Measurements from ENCODE around the gene UQCC2. TPM values are rescaled to one million over a fixed set of nuclear protein-coding genes. Genes with fewer than 3 reads are reported as not detected.

Gene UQCC2
- total and polyA plus RNA-seq, 2 of the 4 experiments (the other 2 are of a cell fraction): 13.8 to 34.5 TPM

- Histone ChIP-seq H2BK20ac (ENCODE audit: low read depth, low read length) (no peak overlapping the region), H3K9me1 (ENCODE audit: insufficient read depth, low read length) (no peaks in the 10 kb centered on the region), H2BK15ac (ENCODE audit: low read depth, low read length) (no peak overlapping the region), H2AFZ (replicated peaks; ENCODE audit: low read length, poor library complexity) (no peak overlapping the region), H4K5ac (ENCODE audit: low read depth, low read length) (no peak overlapping the region), H4K91ac (ENCODE audit: insufficient read depth, low read depth, low read length) (no peak overlapping the region), H3K9me3 (ENCODE audit: control insufficient read depth, insufficient read depth, low read length) (no peaks in the 10 kb centered on the region), H2AK5ac (ENCODE audit: low read depth, low read length) (no peak overlapping the region), H2BK120ac (ENCODE audit: low read depth, low read length) (no peak overlapping the region), H3K4me1 (ENCODE audit: control insufficient read depth, insufficient read depth, low read length) (no peaks in the 10 kb centered on the region), H4K20me1 (ENCODE audit: insufficient read depth, low read length) (no peaks in the 10 kb centered on the region; the same call in 1 of the 2 replicates), H3K14ac (replicated peaks; ENCODE audit: low read depth, low read length) (no peak overlapping the region), H3K9ac (ENCODE audit: low read depth, low read length) (no peak overlapping the region), H3K4me3 (ENCODE audit: insufficient read depth, low read depth, low read length) (no peak overlapping the region), H3K27me3 (ENCODE audit: control insufficient read depth, insufficient read depth, low read length) (peaks cover 7% of the 10 kb centered on the region; the same call in 1 of the 2 replicates), H2BK5ac (ENCODE audit: low read depth, low read length, poor library complexity, severe bottlenecking) (no peak overlapping the region), H3K27ac (ENCODE audit: insufficient read depth, low read length) (no peak overlapping the region), H2AK9ac (replicated peaks; ENCODE audit: low read depth, low read length, poor library complexity) (no peak overlapping the region), H3K79me1 (ENCODE audit: low read depth in 1 of 2, low read length in 2 of 2) (no peaks in the 10 kb centered on the region), H3K23ac (ENCODE audit: low read depth, low read length) (no peak overlapping the region), H4K8ac (ENCODE audit: low read depth in 2 of 2, low read length in 2 of 2) (no peak overlapping the region), H3K56ac (ENCODE audit: extremely low read depth, insufficient read depth, low read length) (no peak overlapping the region), H3K4me2 (ENCODE audit: low read depth, low read length) (no peak overlapping the region), H3K36me3 (ENCODE audit: control insufficient read depth, insufficient read depth, low read length) (no peaks in the 10 kb centered on the region), H3K4ac (ENCODE audit: low read depth, low read length) (no peak overlapping the region), H3K18ac (ENCODE audit: low read depth, low read length) (no peak overlapping the region)
- 90% methylated on average over 2 of the region's 9 CpGs; no CpG with 5 or more reads in 1 of the 2 experiments for WGBS, 2 experiments (ENCODE audit: extremely low coverage in 2 of 2, insufficient read length in 1 of 2)
- intact Hi-C loops (cut with micrococcal nuclease) (no loop called here), in situ Hi-C loops (cut with MboI; ENCODE audit: low sequenced_read_pairs) (no loop called here), dilution Hi-C loops (cut with HindIII; ENCODE audit: low sequenced_read_pairs, unreplicated experiment) (no loop called here)
- POLR2A ChIA-PET (ENCODE audit: unreplicated experiment): no interaction called here
- ATAC-seq (ENCODE audit: low read depth): no peak
- BruUV-seq (replicated peaks): no TSS peak
- DNase-seq: no peak
- CTCF ChIA-PET: interaction anchor here (0.5 kb wide), 1 partner anchor 677 kb away, joined by 9 read pairs; no protein-coding TSS in a partner anchor
- TF ChIP-seq RCOR1 (IDR thresholded peaks at IDR 0.05; ENCODE audit: insufficient replicate concordance, low read length) (no peak), RAD21 (IDR thresholded peaks at IDR 0.05; ENCODE audit: low read length) (no peak), ELK1 (IDR thresholded peaks at IDR 0.05; ENCODE audit: borderline replicate concordance, low read depth, low read length) (no peak), CEBPB (IDR thresholded peaks at IDR 0.05; ENCODE audit: low read depth, low read length) (no peak), FOS (IDR thresholded peaks at IDR 0.05; ENCODE audit: low read depth, low read length) (no peak), MAZ (IDR thresholded peaks at IDR 0.05; ENCODE audit: borderline replicate concordance, low read depth, low read length) (no peak), USF2 (IDR thresholded peaks at IDR 0.05; ENCODE audit: low read depth, low read length) (no peak), MXI1 (IDR thresholded peaks at IDR 0.05; ENCODE audit: borderline replicate concordance, low read depth, low read length) (no peak), BHLHE40 (IDR thresholded peaks at IDR 0.05; ENCODE audit: low read depth, low read length) (no peak), NFE2L2 (IDR thresholded peaks at IDR 0.05; ENCODE audit: low read depth, low read length) (no peak), SMC3 (IDR thresholded peaks at IDR 0.05; ENCODE audit: low read depth, low read length) (no peak), CHD1 (IDR thresholded peaks at IDR 0.05; ENCODE audit: low read depth, low read length) (no peak)
- TF ChIP-seq, protein P1, sequence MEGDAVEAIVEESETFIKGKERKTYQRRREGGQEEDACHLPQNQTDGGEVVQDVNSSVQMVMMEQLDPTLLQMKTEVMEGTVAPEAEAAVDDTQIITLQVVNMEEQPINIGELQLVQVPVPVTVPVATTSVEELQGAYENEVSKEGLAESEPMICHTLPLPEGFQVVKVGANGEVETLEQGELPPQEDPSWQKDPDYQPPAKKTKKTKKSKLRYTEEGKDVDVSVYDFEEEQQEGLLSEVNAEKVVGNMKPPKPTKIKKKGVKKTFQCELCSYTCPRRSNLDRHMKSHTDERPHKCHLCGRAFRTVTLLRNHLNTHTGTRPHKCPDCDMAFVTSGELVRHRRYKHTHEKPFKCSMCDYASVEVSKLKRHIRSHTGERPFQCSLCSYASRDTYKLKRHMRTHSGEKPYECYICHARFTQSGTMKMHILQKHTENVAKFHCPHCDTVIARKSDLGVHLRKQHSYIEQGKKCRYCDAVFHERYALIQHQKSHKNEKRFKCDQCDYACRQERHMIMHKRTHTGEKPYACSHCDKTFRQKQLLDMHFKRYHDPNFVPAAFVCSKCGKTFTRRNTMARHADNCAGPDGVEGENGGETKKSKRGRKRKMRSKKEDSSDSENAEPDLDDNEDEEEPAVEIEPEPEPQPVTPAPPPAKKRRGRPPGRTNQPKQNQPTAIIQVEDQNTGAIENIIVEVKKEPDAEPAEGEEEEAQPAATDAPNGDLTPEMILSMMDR (conservative IDR thresholded peaks at IDR 0.05; ENCODE audit: low read depth, low read length): no peak
These were observed 26.7 kb upstream of the UQCC2 start for GRCh38 chr6:33738153-33738552.

All from IMR-90 (cell line).